NCI-H2029 (cell line): ENCODE data around the gene PALLD.
A peak's percentile ranks its signal among the peaks of the same experiment; 100 is the strongest.
"Not testable (repeated sequence)": the region's sequence is repeated elsewhere in the genome, so short reads cannot be mapped to it uniquely, and the experiment has no call there.

Experiments used
- DNase-seq: peaks from one replicate; lab custom pipeline; 2025; lab: John Stamatoyannopoulos, UW

PALLD gene

DNA sequence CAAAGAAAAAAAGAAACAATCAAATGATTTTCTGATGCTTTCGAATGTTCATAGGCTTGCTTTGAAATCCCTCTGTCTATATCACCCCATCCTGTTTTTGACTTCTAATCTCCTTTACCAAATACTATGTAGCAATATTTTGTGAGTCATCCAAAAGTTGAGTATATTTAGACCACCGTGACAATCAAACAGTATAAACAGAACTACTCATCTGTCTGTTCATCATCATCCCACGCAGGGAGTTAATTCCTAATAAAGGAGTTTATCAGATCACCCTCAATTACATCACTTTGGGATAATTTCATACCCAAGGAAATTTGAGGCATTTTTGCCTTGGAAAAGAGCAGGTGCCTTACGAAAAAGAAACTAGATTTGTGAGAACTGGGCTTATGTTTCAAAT is 300.3 kb downstream of the PALLD start:
- DNase-seq: no peak

DNA sequence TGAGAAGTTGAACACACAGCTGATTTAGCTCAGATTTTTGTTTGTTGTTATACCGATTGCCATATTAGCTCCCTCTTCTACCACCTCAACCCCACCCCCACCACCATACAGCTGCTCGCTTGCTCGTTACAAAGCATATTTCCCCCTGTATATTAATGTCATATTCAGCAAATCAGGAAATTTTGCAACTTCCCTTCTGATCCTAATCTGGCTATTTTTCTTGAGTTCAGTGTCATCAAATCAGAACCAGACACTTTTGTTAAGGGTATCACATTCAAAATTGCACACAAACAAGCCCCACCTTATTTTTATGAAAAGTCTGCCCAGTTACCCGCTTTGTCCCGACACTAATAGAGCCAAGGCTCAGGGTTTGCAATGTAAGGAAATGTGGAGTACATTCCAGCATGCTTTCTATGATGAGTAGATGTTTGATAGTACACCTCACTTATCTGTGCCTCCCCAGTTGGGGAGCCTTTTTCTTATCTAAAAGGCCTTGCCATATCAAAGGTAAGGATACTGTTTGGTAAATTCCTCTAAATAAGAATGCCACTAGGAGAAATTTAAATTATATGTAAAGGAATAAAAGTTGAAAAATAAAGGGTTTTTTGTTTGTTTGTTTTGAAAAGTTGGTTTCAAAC is 301.0 kb downstream of the PALLD start:
- DNase-seq: no peak

DNA sequence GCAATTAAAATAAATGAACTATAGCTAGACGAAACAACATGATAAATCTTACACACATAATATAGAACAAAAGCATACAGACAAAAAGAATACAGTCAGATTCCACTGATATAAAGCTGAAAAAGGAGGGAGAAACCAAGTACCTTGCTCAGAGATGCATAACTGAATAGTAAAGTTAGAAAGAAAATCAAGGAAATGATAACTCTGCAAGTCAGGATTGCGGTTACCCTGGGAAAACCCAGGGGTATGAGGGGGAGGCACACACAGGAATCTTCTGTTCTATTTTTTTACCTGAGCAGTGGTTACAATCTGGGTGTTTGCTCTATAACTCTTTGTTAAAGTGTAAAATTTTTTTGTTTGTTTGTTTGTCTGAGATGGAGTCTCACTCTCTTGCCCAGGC is 304.1 kb downstream of the PALLD start:
- DNase-seq: no peak

DNA sequence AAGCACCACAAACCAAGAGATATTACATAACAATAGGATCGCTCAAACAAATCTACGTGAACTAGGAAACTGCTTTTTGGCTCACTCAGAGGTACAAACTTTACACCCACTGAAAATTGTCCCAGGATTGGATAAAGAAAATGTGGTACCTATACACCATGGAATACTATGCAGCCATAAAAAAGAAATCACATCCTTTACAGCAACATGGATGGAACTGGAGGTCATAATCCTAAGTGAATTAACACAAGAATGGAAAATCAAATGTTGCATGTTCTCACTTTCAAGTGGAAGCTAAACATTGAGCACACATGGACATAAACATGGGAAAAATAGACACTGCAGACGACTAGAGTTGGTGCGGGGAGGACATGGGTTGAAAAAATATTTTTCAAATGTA is 305.4 kb downstream of the PALLD start:
- no peak for DNase-seq

DNA sequence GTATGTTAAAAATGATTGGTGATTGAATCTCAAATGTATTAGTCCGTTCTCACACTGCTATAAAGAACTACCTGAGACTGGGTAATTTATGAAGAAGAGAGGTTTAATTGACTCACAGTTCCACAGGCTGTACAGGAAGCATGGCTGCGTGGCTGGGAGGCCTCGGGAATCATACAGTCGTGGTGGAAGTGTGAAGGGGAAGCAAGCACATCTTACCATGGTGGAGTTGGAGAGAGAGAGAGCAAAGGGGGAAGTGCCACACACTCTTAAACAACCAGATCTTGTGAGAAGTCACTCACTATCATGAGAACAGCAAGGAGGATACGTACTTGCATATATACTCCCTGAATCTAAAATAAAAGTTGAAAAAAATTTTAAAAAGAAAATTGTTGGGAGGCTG is 306.2 kb downstream of the PALLD start:
- DNase-seq: not testable (repeated sequence)

DNA sequence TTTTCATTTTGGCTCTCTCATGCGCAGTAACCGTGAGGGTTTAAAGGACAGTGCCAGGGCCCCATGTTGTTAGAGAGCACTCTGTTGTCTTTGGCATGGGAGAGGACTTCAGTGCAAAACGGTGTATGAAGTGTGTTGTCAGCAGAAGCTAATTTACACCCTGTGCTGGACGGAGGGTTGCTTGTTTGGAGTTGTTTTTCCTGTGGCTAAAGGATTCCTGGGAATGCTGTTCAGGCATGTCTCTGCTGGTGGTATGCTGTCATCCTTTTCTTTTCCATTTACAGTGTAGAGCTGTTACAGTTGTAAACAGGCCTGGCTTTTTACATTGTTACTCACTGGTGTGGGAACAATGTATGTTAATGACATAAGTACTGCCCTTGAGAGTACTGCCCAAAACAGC is 306.9 kb downstream of the PALLD start:
- no peak for DNase-seq

DNA sequence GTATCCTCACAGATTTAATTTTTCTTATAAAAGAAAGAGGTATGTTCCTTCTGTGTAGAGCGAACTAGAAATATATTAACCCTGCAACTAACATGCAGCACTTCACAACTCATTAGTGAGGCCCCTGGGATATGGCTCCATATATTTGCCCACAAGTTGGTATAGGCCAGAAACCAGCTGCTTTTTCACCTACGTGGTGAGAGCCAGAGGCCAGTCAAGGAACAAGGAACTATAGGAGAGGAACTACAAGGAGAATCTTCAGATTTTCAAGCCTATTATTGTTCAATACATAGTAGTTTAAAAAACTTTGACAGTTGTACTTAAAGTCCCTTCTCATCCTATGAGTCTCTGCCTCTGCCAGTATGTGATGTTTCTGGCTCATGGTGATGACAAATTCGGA is 307.3 kb downstream of the PALLD start:
- DNase-seq: no peak

DNA sequence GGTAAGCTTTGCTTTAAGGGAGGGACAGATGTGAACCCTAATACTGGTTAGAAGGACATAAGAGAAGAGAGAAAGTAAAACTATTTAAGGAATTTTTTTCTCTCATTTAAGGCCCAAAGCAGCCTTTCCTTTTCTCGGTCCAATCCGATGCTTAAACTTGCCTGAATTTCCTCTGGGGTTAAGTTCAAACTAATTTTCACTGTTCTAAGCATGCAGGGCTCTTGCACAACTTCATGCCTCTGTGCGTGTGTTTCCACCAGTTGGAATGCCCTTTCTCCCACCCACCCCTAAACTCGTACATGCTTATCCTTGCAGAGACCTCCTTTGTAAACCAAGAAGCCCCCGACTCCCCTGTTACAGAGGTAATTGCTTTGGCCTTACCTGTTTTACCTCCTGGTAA is 308.5 kb downstream of the PALLD start:
- DNase-seq: no peak

DNA sequence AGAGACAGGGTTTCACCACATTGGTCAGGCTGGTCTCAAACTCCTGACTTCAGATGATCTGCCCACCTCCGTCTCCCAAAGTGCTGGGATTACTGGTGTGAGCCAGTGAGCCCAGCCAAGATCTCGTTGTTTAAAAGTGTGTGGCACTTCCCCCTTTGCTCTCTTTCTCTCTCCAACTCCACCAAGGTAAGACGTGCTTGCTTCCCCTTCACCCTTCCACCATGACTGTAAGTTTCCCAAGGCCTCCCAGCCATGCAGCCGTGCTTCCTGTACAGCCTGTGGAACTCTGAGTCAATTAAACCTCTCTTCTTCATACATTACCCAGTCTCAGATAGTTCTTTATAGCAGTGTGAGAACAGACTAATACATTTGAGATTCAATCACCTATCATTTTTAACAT is 309.4 kb downstream of the PALLD start:
- not testable (repeated sequence) for DNase-seq

DNA sequence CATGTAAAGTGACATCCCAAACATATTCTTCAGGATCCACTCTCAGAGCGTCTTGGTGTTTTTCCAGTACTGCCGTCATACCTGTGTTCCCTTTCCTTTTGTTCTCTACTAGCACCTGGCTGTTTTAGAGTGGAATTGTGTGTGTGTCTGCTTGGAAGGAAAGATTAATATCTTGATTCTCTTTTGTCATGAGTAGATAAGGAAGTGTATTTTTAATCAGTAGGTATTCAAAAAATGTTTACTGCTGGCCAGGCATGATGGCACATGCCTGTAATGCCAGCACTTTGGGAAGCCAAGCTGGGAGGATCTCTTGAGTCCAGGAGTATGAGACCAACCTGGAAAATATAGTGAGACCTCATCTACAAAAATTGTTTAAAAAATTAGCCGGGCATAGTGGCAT is 314.4 kb downstream of the PALLD start:
- DNase-seq: peak; percentile 35

DNA sequence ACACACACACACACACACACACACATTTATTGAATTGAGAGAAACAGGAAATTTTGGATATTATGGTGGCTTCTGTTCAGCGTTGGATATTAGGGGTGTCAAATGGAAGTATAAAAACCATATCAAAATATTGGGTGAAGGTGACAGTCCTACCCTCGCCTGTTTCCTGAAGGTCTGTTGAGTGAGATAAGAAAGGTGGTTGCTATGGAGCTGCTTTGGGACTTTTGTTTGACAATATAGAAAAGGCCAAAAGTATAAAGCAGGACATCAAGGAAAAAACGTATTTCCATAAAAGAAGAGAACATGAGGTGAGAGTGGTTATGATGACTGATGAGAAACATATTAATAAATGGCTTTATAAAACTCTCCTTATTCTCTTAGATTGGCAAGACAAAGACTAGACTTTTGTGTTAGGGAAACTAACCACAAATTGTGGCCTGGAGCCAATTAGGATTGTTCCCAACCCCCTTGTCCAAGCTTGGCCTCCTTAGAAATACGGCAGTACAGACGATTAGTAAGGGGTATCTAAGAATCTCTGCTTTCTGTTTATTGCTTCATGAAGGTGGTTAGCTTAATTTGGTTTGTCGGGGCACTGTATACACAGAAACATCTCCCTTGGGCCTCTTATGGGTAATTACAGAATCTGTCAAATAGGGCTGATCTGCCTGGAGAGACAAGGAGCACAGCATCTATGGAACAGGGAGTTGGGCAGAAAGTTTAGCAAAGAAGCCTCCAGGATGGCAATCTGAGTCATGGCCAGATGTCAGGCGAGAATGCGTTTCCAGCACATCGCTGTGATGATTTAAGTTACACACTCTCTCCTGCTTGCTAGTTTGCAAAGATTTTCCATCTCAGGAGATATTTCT is 315.2 kb downstream of the PALLD start:
- no peak for DNase-seq

DNA sequence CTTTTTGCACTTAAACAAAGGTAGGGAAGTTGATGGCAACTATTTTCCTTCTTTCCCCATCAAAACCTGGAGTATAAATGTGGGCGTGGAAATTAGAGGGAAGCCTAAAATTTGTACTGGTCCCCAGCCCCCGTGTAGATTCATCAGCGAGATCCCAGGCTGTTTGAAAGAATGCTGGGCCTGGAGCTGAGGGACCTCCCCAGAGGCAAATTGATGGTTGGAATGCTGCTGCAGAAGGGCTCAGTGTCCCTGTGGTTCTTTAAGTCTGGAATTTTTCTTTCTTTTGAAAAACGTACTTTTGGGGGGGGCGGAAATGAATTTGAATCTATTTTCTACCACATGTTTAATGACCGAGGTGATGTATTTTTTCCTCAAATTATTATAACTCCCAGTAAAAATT is 316.0 kb downstream of the PALLD start:
- DNase-seq: no peak

DNA sequence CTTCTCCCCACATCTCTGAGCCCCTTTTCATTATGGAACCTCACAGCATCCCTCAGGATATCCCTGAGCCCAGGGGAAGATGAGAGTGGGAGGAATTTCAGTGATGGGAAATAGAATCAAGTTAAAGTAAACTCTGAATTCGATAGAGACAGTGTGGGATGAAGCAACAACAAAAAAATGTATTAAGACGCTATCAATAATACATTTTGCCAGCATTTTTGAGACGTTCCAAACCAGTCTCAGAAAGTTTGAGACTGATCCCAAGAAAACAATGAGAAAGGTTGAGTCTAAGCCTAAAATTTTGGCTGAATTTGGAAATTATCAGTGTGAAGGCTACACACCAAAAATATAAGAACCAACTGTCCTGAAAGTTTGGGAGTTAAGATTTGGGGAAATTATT is 317.0 kb downstream of the PALLD start:
- DNase-seq: no peak

DNA sequence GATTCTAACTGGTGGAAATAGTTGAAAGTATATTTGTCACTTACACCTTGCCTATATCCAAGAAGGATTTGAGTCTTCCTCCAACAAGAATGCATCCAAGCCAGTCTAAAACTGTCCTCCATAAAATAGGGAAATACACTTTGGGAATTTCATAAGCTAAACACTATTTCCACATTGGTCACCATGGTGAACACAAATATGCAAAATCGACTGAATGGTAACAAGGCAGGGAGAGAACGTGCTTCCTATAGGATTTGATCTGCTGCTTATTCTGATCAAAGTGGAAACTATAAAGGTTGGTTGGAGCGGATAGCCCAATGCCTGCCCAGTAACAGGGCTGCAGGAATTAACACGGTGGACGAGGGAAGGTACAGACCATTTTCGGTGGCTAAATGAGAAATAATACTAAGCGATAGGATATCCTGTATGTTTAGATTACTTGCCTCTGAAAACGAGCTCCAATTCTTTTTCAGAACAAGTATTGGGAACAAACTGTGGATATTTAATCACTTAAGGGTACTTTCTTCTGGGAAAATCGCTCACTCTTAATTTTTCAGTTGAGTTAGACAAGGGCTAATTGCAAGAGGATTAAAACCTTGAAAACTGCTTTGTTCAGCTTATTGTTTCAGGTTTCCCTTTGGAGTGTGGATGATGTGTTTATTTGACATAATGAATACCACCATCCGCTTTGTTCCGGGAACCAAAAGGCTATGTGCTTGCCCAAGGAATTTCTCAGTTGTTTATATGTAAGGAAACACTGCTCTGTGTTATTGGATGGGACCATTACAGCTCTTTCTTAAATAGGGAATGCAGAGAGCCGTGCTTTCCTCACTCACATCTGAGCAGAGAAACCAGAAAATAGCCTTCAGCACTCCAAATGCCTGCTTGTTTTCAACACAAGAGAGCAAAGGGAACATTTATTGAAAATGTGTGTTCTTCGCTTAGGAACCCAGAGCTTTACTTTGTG is 318.8 kb downstream of the PALLD start:
- no peak for DNase-seq

DNA sequence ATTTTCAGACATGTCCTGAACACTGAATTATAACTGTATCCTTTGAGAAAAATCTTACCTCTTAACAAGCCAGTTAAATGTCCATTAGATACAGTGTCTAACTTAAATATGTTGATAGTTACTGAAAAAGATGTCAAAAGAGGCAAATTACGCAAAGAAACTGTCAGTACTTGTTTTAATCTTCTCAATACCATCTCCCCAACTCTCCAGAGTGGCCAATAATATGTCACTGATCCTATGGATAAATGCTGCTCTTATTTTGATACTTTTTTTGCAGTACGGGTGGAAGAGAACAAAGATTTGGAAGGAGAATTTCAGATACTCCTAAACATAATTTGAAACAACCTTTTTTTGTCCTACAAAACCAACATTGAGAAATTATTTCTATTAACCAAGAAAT is 320.5 kb downstream of the PALLD start:
- no peak for DNase-seq

DNA sequence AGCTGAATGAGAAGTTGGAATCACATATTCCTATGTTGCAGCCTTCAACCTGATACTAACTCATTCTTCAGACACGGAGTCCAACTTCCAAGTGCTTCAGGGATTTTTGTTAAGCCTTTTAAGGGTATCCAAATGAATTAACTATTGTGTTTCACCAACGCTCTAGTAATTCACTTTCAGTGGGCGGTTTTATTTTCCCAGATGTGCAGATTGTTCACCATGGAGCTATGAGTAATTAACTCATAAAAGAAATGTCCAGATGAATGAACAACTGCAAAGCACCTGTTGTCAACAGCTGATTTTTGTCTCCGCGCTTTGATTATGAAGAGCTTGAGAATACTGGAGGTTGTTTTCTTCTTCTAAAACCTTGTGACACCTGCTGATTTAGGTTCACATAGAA is 325.6 kb downstream of the PALLD start:
- no peak for DNase-seq

DNA sequence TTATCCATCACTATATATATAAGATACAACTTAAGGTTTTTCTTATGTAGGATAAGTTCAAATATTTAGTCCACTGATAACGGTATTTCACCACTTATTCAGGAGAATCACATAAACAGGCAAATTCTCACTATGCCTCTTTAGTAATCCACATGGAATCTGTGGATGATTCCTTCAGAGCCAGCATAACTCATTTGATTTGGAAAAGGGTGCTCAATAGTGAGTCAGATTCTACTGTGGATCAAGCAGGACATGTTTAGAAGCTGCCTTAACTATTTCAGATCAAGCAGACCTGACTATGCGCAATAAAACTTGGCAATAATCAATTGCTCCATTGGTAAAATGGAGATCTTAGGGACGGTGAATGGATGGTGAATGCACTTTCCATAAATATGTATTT is 329.1 kb downstream of the PALLD start:
- DNase-seq: no peak

DNA sequence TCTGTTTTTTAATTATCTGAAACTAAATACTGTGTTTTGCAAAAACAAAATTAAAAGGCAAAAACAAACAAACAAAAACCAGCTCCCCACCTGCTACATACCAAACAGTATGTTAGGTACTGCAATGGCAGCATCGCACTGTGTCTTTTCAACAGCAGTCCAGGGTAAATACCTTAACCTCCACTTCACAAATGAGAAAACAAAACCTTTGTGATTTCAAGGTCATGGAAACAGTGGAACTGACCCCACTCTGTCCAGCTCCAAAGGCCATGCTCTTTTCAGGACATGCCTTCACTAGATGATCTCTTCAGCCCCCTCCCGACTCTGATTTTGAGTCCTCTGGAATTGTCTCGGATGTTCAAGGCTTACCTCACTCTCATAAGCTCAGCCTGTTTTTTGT is 329.8 kb downstream of the PALLD start:
- no peak for DNase-seq

DNA sequence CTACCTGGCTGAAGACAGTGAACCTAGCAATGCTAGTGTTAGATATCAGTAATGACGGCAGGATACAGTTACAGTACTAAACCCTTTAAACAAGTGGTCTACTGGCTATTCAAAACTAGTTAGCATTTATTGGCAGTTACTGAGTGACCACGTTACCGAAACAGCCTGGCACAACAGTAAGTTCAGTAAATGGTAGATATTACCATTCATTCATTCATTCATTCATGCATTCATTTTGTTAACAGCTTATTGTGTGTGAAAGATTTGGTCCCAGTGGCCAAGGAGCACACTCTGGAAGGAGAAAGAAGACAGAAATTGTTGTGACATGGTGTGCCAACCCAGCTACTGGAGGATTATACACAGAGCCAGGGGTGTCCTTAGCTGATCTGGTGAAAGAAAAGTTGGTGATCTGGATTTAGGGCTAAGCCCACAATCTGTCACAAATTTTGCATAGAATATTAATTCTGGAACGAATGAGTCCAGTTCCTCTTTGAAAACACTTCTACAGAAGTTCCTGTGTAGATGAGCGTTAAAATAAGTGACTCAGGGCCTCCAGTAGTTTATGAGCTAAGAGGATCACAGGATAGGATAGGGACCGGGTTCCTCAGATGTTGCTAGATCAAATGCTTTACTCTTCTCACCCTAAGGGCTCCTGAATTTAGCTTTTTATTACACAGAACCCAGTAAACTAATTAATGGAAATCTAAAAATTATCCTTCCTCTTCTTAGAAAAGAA is 334.1 kb downstream of the PALLD start:
- no peak for DNase-seq

DNA sequence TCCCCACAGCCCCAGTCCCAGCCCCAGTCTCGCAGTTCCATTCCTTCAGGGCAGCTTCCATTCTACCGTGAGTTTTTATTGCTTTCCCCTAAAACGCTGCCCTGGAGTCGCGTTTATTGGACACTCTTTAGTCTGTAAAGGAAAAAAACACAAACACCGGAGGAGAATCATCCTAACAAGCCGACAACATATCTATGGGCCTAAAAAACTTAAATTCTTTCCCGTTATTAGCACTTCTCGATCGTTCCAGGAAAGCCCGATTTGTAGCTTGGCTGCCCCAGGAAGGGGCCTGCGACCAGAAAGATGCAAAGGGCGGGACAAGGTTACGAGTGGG is 334.7 kb downstream of the PALLD start:
- no peak for DNase-seq

DNA sequence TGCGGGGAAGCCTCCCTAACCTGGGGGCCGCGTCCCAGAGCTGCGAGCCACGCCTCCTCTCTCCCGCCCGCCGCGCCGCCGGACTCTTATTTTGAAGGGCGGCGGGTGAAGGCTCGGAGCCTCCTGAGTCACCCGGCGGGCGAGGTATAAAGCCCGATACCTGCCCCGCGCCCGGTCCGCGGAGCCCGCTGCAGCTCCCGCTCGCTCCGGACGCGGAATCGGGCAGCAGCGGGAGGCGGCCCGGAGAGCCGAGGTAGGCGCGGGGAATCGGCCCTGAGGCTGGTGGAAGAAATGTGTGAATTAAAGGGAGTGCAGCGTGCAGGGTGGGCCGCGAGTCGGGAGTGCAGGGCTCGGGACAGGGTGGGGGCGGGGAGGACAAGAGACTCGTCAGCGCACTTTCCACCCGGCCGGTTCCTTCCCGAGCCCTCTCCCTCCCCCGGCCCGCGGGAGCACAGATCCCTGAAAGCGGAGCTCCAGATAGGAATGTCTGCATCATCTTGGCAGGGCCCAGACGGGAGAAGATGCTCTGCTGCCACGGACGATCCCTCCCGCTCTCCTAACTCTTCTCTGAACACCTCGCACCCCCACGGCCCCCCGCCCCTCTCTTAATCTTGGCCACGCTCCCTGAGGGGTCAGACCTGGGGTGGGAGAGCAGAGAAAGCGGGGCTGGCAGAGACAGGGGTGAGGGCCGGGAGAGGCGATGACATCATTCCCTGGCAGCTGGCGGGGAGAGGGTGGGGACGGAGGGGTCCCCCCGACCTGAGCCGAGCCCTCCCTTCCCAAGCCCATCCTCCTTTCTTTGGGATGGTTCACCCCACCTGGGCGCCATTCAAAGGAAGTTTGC is 335.3 kb downstream of the PALLD start:
- peak; percentile 57 for DNase-seq
